ENCODE results near the gene NEUROD1.

Gene NEUROD1

DNA sequence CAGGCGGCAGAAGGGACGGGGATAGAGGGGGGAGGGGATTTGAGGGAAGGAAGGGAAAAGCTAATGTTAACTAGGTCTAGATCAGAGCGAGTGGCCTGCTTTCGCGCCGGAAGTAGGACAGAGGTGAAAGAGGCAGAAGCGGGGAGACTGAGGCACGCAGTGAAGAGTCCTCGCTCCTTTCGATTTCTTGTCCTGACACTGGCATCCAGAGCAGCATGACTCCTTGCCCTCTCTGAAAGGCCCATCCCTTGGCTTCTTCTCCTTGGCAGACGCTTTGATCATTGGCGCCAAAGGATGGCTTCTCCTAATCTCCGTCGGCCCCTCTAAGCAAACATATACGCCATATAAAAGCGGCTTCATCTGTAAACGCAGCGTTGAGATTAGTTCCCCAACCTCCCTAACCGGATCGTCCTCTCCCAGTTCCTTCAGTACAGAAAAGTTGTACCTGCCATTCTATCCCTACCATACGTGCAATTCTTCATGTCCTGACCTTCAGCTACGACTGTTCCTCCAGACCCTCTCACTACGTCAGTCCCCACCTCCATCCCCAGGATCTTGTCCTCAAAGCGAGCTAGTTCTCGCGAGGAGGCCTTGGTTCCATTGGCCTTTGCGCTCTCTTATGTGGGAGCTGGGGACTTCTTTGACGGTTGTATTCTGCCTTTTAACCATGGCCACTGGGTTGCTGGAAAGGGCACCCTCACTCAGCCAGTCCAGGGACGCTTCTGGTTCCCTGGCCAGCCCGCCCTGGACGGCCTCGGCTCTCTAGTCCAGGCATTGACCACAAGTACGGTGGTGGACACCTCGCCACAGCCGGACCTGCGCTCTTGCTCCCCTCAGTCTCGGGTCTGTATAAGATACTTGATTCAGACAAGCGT is 857 bp upstream of the NEUROD1 start:
- no peak for DNase-seq (ENCODE audit: low read depth in 2 of 2)

DNA sequence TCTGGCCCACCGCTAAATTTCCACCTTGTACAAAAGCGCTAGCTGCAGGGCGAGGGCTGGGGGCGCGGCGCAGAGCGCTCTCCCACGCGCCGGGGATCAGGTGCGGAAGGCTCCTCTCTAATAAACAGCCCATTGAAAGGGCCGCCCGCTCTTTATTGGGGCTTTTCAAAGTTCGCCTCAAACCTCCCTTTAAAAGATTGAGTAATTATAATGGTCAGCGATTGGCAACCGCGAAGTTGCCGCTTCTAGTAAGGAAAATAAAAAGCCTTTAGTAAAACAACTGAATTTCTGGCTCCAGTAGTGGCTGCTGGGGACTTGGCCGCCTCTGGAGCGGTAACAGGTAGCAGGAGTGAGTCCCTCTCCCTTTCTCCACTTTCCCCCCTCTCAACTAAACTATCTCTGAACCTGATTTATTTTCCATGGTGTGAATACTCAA is 755 bp downstream of the NEUROD1 start:
- no peak for DNase-seq (ENCODE audit: low read depth in 2 of 2)

DNA sequence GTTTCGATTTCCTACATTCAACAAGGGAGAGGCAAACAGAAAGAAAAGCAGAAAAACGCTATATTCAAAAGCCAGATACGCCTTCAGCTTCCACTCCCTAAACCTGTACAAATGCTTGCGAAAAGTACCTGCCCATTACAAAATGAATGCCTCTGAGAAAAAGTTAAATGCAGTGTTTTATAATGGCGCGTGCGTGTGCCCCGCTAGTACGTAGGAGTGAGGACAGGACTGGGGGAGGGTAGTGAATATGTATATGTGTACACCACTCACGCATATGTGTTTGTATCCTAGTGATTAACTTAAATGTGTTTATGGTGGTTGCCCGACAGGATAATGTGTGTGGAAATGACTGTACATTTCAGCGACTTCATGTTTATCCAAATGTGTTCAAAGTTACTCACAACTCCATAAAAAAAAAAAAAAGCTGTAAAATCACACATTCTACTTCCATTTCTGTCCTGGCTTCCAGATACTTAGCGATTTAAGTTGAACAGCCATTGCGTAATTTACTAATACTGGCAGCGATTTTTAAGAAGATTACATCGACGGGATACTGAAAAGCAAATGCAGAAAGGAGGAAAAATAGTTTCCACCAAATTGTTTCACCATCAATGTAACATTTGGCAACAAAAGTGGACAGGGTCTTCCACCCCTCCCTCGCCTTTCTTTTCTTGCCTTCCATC is 1.3 kb downstream of the NEUROD1 start:
- no peak for DNase-seq (ENCODE audit: low read depth in 2 of 2)

DNA sequence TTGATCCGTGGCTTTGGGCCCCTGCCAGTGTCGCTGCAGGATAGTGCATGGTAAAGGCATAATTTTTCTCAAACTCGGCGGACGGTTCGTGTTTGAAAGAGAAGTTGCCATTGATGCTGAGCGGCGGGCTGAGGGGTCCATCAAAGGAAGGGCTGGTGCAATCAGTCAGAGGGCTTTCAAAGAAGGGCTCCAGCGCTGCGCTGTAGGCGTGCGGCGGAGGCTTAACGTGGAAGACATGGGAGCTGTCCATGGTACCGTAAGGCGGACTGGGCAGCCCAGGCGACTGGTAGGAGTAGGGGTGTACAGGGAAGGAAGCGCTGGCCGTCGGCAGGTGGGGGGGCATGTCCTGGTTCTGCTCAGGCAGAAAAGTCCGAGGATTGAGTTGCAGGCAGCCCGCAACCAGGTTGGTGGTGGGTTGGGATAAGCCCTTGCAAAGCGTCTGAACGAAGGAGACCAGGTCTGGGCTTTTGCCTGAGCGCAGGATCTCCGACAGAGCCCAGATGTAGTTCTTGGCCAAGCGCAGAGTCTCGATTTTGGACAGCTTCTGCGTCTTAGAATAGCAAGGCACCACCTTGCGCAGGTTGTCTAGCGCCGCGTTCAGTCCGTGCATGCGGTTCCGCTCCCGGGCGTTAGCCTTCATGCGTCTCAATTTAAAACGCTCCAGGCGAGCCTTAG is 2.3 kb downstream of the NEUROD1 start:
- peak; percentile 31 to 40 for DNase-seq (ENCODE audit: low read depth in 2 of 2)

DNA sequence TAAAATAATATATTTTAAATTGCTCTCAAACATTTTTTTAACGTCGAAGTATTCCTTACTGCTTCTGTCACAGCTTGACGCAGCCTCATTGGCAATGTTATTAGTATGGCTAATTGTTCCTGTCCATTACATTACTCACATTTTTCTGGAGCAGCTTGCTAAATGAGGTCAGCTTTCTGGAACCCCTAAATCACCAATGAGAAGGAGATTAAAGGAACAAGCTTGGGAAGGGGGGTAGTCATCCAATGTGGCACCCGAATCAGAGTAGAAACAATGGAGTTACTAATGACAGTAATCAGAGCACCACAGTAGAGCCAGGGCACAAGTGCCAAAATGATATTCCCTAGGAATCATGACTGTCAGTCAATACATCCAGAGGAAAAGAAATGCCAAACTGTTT is 5.1 kb downstream of the NEUROD1 start:
- no peak for DNase-seq (ENCODE audit: low read depth in 2 of 2)

DNA sequence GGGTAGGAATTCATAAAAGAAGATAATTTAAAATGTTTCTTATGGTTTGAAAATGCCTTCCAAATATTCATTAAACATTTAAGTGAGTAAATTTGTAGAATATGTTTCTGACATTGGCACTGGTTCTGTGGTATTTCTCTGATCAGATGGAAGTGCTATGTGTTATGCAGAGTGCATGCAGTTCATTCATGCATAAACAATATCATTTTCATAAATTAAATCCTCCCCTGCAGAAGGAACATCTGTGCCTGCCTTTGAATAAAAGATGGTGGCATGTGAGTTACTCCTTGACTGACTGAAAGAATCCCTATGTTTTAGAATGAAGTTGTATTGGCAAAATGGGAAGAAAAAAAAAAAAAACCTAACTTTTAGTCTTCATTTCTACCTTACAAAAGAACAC is 5.9 kb downstream of the NEUROD1 start:
- no peak for DNase-seq (ENCODE audit: low read depth in 2 of 2)

DNA sequence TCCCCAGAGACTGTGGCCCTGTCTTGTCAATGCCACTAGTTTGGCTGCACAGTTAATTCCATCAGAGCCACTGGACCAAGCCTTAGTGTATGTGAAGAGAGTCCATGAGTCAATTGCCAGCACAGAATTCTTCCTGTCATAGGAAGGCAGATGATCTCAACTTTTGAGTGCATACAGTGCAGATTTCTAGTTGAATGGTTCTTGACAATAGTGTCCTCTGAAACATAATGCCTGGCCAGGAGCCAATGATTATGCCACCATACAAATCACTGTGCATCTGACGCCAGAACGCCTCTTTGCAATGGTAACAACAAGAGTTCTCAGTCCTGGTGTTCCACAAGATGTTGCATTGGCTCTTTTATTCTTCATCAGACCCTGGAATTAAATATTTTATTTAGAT is 7.1 kb downstream of the NEUROD1 start:
- no peak for DNase-seq (ENCODE audit: low read depth in 2 of 2)

DNA sequence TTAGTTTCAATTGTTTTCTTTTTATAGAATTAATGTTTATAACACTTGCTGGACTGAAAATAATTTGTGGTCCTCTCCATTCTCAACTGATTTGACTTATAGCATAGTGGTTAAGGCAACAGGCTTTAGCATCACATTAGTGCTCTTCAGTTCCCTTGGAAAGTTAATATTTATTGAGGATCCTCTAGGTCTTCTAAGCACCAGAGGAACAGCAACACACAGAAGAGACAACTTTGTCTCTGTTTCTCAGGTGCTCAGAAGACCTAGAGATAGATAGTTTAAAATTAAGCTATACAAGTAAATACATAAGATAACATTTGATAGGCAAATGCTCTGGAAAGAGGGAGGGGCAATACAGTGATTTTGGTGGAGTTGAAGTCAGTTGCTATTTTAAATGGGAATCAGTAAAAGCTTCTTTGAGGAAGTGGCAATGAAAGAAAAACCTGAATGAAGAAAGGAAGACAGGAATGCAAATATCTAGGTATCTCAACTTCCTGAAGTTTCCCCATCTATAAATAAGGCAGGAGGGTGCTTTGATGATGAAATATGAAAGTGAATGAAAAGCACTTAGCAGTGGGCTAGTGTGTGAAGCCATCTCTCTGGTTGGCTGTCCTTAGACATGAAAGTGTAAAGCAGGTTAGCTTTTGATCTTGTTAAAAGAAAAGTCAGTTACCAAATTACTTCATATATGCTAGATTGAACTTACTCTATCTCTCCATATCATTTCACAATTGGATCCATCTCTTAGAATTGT is 7.9 kb downstream of the NEUROD1 start:
- DNase-seq (ENCODE audit: low read depth in 2 of 2), result no peak

DNA sequence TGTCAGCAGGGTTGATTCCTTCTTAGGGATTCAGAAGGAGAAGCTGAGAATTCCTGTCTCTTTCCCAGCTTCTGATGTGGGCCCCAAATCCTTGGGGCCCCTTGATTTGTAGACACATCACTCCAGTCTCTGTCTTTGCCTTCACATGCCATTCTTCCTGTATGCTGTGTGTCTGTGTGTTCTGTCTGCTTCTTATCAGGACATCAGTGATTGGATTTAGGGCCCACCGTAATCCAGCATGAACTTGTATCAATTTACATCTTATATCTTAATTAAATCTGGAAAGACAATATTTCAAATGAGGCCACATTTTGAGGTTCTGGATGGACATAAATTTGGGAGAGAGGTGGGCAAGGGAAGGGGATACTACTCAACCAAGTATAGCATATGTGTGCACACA is 9.7 kb downstream of the NEUROD1 start:
- no peak for DNase-seq (ENCODE audit: low read depth in 2 of 2)

DNA sequence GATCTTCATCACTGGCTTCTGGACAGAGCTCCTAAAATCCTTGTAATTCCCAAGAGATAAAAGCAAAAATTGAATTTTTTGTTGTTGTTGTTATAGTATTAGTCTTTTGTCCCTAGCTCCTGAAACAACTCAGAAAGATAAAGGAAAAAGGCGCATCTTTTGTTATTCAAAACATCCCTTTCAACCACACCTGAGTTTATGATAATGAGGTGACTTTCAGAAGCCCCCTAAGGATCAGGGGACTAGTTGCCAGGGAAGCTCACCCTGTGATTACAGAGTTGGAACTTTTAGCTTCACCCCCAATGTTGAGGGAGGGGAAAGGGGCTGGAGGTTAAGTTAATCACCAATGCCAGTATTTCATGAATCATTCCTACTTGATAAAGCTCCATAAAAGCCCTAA is 13.1 kb downstream of the NEUROD1 start:
- DNase-seq (ENCODE audit: low read depth in 2 of 2), result no peak

DNA sequence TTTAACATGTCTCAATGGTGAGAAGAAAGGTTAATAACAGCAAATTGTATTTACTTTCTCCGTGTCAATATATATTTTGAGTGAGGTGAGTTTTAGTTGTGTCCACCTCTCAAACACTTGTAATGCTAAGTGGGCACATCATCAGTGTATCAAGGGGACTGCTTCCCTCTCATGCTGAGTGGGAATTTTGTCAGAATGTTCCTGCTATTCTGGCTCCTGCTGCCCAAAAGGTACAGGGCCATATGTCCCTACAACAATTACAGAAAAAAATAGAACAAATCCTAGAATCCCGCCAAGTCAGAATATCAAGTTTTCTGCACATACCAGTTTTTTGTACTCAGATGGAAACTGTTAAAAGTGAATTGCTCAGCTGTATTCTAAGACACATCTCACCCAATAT is 18.0 kb downstream of the NEUROD1 start:
- DNase-seq (ENCODE audit: low read depth in 2 of 2), result no peak

DNA sequence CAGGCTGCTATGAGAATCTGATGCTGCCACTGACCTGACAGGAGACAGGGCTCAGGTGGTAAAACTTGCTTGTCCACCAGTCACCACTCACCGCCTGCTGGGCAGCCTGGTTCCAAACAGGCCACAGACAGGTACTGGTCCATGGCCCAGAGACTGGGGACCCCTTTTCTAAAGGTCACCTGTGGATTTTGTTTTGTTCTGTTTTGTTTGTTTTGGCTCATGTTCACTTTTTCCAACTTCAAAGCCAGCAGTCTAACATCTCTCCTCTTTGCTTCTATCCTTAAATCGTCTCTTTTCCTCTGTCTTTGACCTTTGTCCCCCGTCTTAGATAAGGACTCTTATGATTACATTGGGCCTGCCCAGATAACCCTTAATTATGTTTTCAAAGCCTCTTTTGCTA is 20.1 kb downstream of the NEUROD1 start:
- DNase-seq (ENCODE audit: low read depth in 2 of 2), result no peak

DNA sequence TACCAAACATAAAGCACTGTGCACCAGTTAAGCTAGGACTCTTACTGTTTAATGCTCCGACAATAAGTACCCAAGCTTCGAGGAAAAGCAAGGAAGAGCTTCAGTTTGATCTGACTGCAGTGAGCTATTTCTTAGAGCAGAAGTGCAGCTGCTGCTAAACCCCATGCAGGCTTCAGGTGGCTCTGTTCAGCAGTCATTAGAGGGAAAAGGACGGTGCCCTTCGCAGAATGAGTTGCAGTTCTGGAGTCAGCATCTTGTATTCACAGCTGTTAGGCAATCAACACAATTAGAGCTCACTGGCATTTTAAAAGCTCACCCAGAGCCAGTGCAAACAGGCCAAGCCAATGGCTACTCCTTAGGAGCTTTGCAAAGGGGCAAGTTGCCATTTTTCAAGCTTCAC is 21.9 kb downstream of the NEUROD1 start:
- no peak for DNase-seq (ENCODE audit: low read depth in 2 of 2)

DNA sequence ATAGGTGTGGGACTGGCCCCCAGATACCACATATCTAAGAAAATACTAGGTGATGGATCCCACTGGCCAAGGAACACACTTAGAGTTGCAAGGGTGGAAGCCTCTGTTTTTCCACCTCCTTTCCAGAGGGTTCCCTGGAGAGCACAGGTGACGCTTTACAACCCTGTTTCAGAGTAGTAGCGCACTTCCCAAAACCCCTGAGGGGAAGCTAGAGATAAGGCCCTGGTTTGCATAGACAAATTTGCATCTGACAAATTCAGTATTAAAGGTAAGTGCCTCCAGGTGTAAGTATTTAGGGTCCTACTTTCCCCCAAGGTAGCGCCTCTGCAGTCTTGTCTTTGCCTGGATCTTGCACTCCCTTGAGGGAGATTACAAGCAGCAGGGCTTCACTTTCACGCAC is 22.9 kb downstream of the NEUROD1 start:
- no peak for DNase-seq (ENCODE audit: low read depth in 2 of 2)

DNA sequence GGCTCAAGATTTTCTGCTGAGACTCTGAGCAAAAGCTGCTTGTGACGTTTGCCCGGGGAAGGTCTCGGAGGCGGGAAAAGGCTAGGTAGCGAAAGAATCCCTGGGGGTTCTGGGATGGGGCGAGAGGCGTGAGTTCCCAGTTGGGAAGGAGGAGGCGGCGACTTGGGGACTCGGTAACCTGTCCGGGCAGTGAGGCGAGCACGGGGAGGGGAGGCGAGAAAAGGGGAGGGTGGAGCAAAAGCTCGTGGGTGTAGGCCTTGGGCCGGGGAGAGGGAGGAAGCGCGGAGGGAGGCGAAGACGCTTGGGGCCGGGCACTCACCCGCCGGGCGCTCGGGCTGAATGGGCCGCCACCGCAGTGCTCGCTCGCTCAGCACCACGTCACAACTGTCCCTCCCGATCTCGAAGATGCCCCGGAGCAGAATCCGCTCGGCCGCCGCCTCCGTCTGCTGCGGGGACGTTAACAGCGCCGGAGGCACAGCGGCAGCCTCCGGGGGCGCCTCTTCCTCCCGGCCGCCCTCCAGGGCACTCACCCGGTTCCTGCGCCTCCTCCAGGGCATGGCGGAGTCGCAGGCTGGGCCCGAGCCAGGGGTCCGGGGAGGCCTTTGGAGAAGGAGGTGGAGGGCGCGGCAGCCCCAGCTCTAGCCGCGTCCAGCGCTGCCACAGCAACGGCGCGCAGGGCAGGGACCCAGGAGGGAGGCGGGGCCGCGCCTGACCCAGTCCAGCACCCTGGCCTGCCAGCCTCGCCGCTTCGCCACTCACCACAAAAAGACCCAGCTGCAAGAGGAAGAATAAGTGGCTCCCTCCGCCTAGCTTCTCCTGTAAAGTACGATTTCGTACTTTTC is 23.6 kb downstream of the NEUROD1 start, which contains the start of gene CERKL:
Gene CERKL, minus strand, starts transcription at position 656 of the 842 bp plus-strand sequence. Its CDS starts 99 bp downstream, at position 557.
- DNase-seq (ENCODE audit: low read depth in 2 of 2), result peak in 1 of 2 donors; percentile 10

DNA sequence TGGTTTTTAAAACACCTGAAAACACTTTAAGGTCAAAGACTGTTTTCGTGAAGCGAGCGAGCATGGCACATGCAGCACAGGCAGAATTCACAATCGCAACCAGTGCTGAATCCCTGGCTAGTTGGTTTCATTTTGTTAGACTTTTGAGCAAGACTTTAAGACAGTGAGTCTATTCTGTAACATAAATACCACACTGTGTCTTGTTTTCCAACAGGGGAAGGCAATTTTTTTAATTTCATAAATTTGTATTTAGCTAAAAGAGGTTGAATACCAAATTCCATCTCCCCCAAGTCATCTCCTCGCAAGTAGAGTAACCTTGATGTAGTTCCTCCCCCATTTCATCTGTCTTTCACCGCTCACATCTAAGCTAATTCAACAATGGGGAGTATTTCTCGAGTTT is 24.8 kb downstream of the NEUROD1 start:
- DNase-seq (ENCODE audit: low read depth in 2 of 2), result no peak

DNA sequence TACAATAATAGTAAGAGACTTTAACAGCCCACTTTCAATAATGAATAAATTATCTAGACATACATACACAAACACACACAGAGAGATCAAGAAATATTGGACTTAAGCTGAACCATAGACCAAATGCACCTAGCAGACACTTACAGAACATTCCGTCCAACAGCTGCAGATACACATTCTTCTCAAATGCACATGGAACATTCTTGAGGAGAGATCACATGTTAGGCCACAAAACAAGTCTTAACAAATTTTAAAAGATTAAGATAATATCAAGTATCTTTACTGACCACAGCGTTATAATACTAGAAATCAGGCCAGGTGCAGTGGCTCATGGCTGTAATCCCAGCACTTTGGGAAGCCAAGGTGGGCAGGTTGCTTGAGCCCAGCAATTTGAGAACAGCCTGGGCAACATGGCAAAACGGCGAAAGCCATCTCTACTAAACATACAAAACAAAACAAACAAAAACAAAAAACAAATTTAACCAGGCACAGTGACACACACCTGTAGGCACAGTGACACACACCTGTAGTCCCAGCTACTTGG is 30.8 kb downstream of the NEUROD1 start:
- no peak for DNase-seq (ENCODE audit: low read depth in 2 of 2)

DNA sequence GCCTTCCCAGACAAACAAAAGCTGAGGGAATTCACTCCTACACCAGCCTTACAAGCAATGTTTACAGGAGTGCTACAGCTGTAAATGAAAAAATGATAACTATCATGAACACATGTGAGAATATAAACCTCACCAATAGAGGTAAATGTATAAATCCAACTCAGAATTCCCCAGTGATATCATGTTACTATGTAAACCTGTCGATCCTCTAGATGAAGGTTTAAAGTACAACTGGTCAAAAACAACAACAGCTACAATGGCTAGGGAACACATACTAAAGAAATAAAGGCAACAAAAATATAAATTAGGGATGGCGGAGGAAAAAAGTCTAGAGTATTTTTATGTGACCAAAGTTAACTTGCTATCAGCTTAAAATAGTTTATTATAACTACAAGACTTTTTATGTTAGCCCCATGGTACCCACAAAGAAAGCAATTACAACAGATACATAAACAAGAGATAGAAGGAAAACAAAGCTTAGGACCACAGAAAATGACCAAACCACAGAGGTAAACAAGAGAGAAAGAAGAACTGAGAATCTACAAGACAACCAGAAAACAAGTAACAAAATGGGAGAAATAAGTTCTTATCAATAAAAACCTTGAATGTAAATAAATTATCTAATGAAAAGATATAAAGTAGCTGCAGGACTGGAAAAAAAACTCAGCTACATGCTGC is 31.7 kb downstream of the NEUROD1 start:
- no peak for DNase-seq (ENCODE audit: low read depth in 2 of 2)

DNA sequence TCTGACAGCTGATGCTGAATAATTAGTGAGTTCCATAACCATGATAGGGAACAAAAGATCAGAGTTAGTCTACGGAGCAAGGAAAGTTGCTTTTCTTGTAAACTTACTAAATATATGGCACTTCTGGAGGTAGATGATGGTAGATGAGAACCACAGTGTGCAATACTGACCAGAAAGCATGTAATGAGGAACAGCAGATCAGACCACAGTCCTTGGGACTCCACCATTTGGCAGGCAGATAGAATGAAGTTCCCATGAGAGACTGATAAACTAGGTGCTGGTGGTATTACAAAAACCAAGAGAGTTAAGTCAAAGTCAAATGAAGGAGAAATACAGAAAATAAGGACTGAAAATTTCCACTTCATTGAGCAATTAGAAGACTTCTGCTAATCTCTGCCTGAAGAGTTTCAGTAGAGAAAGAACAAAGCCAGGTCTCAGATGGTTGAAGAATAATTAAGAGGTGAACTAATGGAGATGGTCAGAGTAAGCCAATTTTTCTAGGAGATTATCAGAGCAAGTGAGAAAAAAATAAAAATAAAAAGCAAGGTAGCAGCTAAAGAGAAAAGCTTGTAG is 33.8 kb downstream of the NEUROD1 start:
- no peak for DNase-seq (ENCODE audit: low read depth in 2 of 2)

DNA sequence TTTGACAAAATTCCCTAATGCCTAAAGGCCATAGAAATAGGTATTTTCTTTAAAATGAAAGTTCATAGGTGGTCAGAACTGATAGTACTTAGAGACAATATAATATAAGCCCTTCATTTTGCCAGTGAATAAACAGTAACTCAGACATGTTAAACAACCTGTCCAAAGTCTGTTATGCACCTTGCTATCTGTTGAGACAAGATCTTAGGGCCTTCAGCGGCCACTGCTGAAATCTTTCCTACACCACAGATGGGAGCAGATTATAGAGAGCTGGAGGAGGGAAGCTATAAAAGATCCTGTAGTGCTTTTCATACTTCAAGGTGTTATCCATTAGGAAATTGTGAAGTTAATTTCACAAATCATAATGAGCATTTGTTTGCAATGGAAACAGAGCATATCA is 37.2 kb downstream of the NEUROD1 start:
- no peak for DNase-seq (ENCODE audit: low read depth in 2 of 2)

All from stimulated activated CD4-positive, alpha-beta T cell treated with anti-CD3 and anti-CD28 coated beads, Interleukin-1b, Interleukin-23, amount 100 ng/mL, for 4 hours (primary cell).